ENCODE measurements around the gene NCBP2. TPM values are rescaled to one million over a fixed set of nuclear protein-coding genes. Genes with fewer than 3 reads are reported as not detected.

The NCBP2 gene
- total and polyA plus RNA-seq, 2 donors (not counting 3 experiments of a cell fraction or from before 2014, with no cell fraction given), result 31.2 to 76.1 TPM

DNA sequence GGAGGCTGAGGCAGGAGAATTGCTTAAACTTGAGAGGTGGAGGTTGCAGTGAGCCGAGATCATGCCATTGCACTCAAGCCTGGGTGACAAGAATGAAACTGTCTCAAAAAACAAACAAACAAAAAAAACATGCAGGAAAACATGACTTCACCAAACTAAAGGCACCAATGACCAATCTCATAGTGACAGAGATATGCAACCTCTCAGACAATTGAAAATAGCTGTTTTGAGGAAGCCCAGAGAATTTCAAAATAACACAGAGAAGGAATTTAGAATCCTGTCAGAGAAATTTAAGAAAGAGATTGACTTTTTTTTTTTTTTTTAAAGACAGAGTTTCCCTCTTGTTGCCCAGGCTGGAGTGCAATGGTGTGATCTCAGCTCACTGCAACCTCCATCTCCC is 26.1 kb downstream of the NCBP2 start:
- Histone ChIP-seq H3K4me3 (replicated peaks in 1 of 3; ENCODE audit: insufficient read depth in 1 of 3, low read depth in 1 of 3, low read length in 3 of 3) (no peak overlapping the region), H4K20me1 (replicated peaks; ENCODE audit: control insufficient read depth, extremely low read depth, insufficient read depth, low read length) (no peaks in the 10 kb centered on the region), H3K4me2 (ENCODE audit: insufficient read depth, low read length) (no peak overlapping the region), H3K9ac (replicated peaks; ENCODE audit: extremely low read depth, insufficient read depth, low read length) (no peak overlapping the region), H3K27ac (ENCODE audit: insufficient read depth, low read depth, low read length) (no peak overlapping the region), H3K79me2 (ENCODE audit: control insufficient read depth, insufficient read depth, low read length) (no peaks in the 10 kb centered on the region), H3K9me3 (replicated peaks; ENCODE audit: control insufficient read depth, insufficient read depth, low read length) (no peaks in the 10 kb centered on the region), H3K9me1 (replicated peaks; ENCODE audit: control insufficient read depth, extremely low read depth, insufficient read depth, low read length) (no peaks in the 10 kb centered on the region), H3K27me3 (ENCODE audit: control insufficient read depth in 2 of 2, insufficient read depth in 2 of 2, low read length in 2 of 2) (no peaks in the 10 kb centered on the region), H3K36me3 (ENCODE audit: control insufficient read depth in 2 of 2, extremely low read depth in 1 of 2, insufficient read depth in 2 of 2, low read length in 2 of 2) (peaks cover 0 to 8% of the 10 kb centered on the region in 2 experiments), H2AFZ (ENCODE audit: low read depth, low read length) (no peak overlapping the region), H3K4me1 (ENCODE audit: control insufficient read depth, extremely low read depth, insufficient read depth, low read length) (no peaks in the 10 kb centered on the region)
- intact Hi-C loops (cut with micrococcal nuclease), result no loop called here
- POLR2A ChIA-PET, result no interaction called here
- TF ChIP-seq EZH2 (IDR thresholded peaks at IDR 0.05; ENCODE audit: borderline replicate concordance, low read depth, low read length, severe bottlenecking) (no peak), GATA2 (IDR thresholded peaks at IDR 0.05; ENCODE audit: insufficient read depth, insufficient read length, low read depth, low read length) (no peak), CTCF (IDR thresholded peaks at IDR 0.05; ENCODE audit: extremely low read depth in 1 of 2, insufficient read depth in 1 of 2, low read depth in 1 of 2, low read length in 2 of 2) (no peak), MYC (IDR thresholded peaks at IDR 0.05; ENCODE audit: low read depth, low read length) (no peak), FOS (IDR thresholded peaks at IDR 0.05; ENCODE audit: borderline replicate concordance, insufficient read depth, low read length) (no peak), POLR2A (IDR thresholded peaks at IDR 0.05; ENCODE audit: low read depth, low read length) (no peak), MAX (IDR thresholded peaks at IDR 0.05; ENCODE audit: insufficient read depth, insufficient read length) (no peak), POLR2AphosphoS5 (IDR thresholded peaks at IDR 0.05; ENCODE audit: insufficient read depth, low read depth, low read length) (no peak), JUN (IDR thresholded peaks at IDR 0.05; ENCODE audit: borderline replicate concordance, insufficient read depth, insufficient read length, low read depth) (no peak)
- FAIRE-seq, result no peak
- BruUV-seq (replicated peaks), result no TSS peak
- CTCF ChIA-PET, result interaction anchor here (0.9 kb wide), 1 partner anchor 78 kb away, joined by 3 read pairs; no protein-coding TSS in a partner anchor
- dilution Hi-C loops (cut with MboI; ENCODE audit: extremely low pct_ligation_motif_present, low sequenced_read_pairs), result no loop called here
- no peak for DNase-seq (ENCODE audit: low read depth, low spot score)

Measured in endothelial cell of umbilical vein (primary cell).